WTC11 (cell line): Measurements from ENCODE around the gene RANGAP1. TPM values are rescaled to one million over a fixed set of nuclear protein-coding genes. Genes with fewer than 3 reads are reported as not detected.
A peak's percentile ranks its signal among the peaks of the same experiment; 100 is the strongest.

Source experiments
- ATAC-seq: fragments of 200-7000 bp; cut with Tn5 transposase; 2 replicates; pipeline ENCODE4 v1.10.0; 2021; ENCODE audit warnings: mild to moderate bottlenecking, moderate library complexity
- CTCF ChIA-PET: fragments of 300-600 bp; sonication (Branson Sonifier 250); formaldehyde crosslinking; loops from one replicate; lab custom pipeline; 2021; ENCODE audit warnings: antibody characterized with exemption; lab: Charles Lee
- POLR2A ChIA-PET: fragments of 350-600 bp; sonication (Branson Sonifier 250); formaldehyde crosslinking; loops from one replicate; lab custom pipeline; 2021; ENCODE audit warnings: antibody characterized with exemption; lab: Charles Lee
- DNase-seq: peaks from one replicate; pipeline ENCODE4 v3.0.0; 2021; ENCODE audit warnings: low spot score
- H3K27ac Mint-ChIP-seq: 2 replicates; pipeline ENCODE4 v1.8.0; 2021; ENCODE audit warnings: mixed read lengths
- H3K27me3 Mint-ChIP-seq: 2 replicates; pipeline ENCODE4 v1.8.0; 2021; ENCODE audit warnings: low read depth, mild to moderate bottlenecking, moderate library complexity, mixed read lengths
- H3K36me3 Mint-ChIP-seq: 2 replicates; pipeline ENCODE4 v1.8.0; 2021; ENCODE audit warnings: mixed read lengths
- H3K4me1 Mint-ChIP-seq: 2 replicates; pipeline ENCODE4 v1.8.0; 2022; ENCODE audit warnings: mixed read lengths
- H3K4me3 Mint-ChIP-seq: 2 replicates; pipeline ENCODE4 v1.8.0; 2021; ENCODE audit warnings: mild to moderate bottlenecking, moderate library complexity, mixed read lengths
- H3K9me3 Mint-ChIP-seq: 2 replicates; pipeline ENCODE4 v1.8.0; 2021; ENCODE audit warnings: mixed read lengths
- ESRRA ChIP-seq: sonication (generic); formaldehyde crosslinking; IDR thresholded peaks from 2 replicates; pipeline ENCODE4 v1.8.1; 2022; ENCODE audit warnings: mild to moderate bottlenecking, missing genetic modification reagents, borderline replicate concordance
- FOXJ3 ChIP-seq: sonication (generic); formaldehyde crosslinking; IDR thresholded peaks from 2 replicates; pipeline ENCODE4 v1.9.0; 2021; ENCODE audit warnings: missing genetic modification reagents, mild to moderate bottlenecking, borderline replicate concordance
- FOXK1 ChIP-seq: sonication (generic); formaldehyde crosslinking; IDR thresholded peaks from 2 replicates; pipeline ENCODE4 v1.8.0; 2022; ENCODE audit warnings: mild to moderate bottlenecking, moderate library complexity, missing genetic modification reagents
- GABPB1 ChIP-seq: sonication (generic); formaldehyde crosslinking; IDR thresholded peaks from 2 replicates; pipeline ENCODE4 v1.8.1; 2023; ENCODE audit warnings: mild to moderate bottlenecking, missing genetic modification reagents
- JAZF1 ChIP-seq: fragments of 250-450 bp; sonication (Bioruptor Pico); IDR thresholded peaks from 2 replicates; pipeline ENCODE4 v1.9.0; 2021; ENCODE audit warnings: moderate library complexity, mild to moderate bottlenecking, inconsistent platforms
- MYBL2 ChIP-seq: sonication (generic); formaldehyde crosslinking; IDR thresholded peaks from 2 replicates; pipeline ENCODE4 v1.8.1; 2023; ENCODE audit warnings: mild to moderate bottlenecking, moderate library complexity, missing genetic modification reagents
- NFATC4 ChIP-seq: fragments of 250-450 bp; sonication (Bioruptor Pico); IDR thresholded peaks from 2 replicates; pipeline ENCODE4 v1.9.0; 2021; ENCODE audit warnings: mild to moderate bottlenecking
- NR3C1 ChIP-seq: sonication (generic); formaldehyde crosslinking; conservative IDR thresholded peaks from 2 replicates; pipeline ENCODE4 v1.8.1; 2023; ENCODE audit warnings: low read depth, mild to moderate bottlenecking, missing genetic modification reagents
- PRDM15 ChIP-seq: sonication (generic); formaldehyde crosslinking; IDR thresholded peaks from 2 replicates; pipeline ENCODE4 v1.8.0; 2022; ENCODE audit warnings: missing genetic modification reagents
- SP1 ChIP-seq: sonication (generic); formaldehyde crosslinking; conservative IDR thresholded peaks from 2 replicates; pipeline ENCODE4 v1.8.1; 2022; ENCODE audit warnings: missing genetic modification reagents
- TEAD4 ChIP-seq: sonication (generic); formaldehyde crosslinking; IDR thresholded peaks from 2 replicates; pipeline ENCODE4 v1.8.0; 2022; ENCODE audit warnings: mild to moderate bottlenecking, missing genetic modification reagents
- USF1 ChIP-seq: sonication (generic); formaldehyde crosslinking; IDR thresholded peaks from 2 replicates; pipeline ENCODE4 v1.8.0; 2022; ENCODE audit warnings: mild to moderate bottlenecking, missing genetic modification reagents
- ZBTB21 ChIP-seq: sonication (generic); formaldehyde crosslinking; IDR thresholded peaks from 2 replicates; pipeline ENCODE4 v1.8.1; 2023; ENCODE audit warnings: mild to moderate bottlenecking, missing genetic modification reagents, borderline replicate concordance
- ZNF317 ChIP-seq: sonication (generic); formaldehyde crosslinking; IDR thresholded peaks from 2 replicates; pipeline ENCODE4 v1.8.1; 2023; ENCODE audit warnings: low read depth, mild to moderate bottlenecking, moderate library complexity, missing genetic modification reagents, borderline replicate concordance
- ZNF671 ChIP-seq: fragments of 250-450 bp; sonication (Bioruptor Pico); IDR thresholded peaks from 2 replicates; pipeline ENCODE4 v1.8.0; 2021; ENCODE audit warnings: mild to moderate bottlenecking
- total RNA-seq: library from RNA; stranded (reverse); gene quantifications from 3 replicates; pipeline ENCODE4 v1.2.3, GENCODE V29; 2021
- TF ChIP-seq, protein P1 (sequence below): sonication (generic); formaldehyde crosslinking; IDR thresholded peaks from 2 replicates; pipeline ENCODE4 v1.8.0; 2023; ENCODE audit warnings: missing genetic modification reagents, mild to moderate bottlenecking, borderline replicate concordance
- TF ChIP-seq, protein P2 (sequence below): sonication (generic); formaldehyde crosslinking; IDR thresholded peaks from 2 replicates; pipeline ENCODE4 v1.8.0; 2022; ENCODE audit warnings: mild to moderate bottlenecking, missing genetic modification reagents

The RANGAP1 gene
- total RNA-seq, 1 experiment from 2014 or later, result 160 TPM

DNA sequence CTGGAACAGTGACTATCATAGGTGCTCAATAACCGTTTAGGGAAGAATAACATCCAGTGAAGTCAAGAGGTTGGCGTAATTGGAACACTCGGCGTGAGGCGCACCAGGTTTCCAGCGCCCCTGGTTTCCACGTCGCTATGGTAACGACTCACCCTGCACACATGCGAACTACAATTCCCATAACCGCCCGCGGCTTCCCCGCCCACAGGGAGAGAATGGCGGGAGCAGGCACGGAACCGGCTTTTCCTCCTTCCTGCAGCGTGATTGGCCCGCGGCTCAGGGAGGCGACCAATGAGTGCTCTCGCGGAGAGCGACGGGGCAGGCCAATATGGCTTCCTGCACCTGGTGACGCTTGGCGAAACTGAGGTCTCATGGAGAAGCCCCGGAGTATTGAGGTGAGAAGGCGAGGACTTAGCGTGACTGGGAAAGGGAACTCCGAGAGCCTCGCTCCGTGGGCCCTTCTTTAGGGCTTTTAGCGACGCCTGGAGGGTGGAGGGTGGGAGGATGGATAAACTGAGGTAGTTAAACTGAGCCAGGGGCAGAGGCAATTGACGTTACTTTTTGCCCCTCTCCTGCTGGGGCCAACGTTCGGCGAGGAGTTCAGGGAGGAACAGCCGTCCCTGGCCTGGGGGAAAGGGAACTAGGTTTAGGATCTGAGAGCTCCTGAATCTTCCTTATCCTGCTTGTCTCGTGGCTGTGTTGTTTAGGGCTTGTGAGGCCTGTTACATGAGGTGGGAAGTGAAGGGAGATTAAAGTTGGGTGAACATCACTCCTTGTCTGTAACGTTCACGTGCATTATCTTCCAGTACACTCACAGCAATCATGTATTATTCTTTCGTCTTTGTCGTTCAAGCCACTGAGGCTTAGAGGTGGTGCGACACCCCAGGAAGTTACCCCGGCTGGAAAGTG is 80.7 kb downstream of the RANGAP1 start, which contains the start of gene L3MBTL2 (continued):
- TF ChIP-seq, protein P1, sequence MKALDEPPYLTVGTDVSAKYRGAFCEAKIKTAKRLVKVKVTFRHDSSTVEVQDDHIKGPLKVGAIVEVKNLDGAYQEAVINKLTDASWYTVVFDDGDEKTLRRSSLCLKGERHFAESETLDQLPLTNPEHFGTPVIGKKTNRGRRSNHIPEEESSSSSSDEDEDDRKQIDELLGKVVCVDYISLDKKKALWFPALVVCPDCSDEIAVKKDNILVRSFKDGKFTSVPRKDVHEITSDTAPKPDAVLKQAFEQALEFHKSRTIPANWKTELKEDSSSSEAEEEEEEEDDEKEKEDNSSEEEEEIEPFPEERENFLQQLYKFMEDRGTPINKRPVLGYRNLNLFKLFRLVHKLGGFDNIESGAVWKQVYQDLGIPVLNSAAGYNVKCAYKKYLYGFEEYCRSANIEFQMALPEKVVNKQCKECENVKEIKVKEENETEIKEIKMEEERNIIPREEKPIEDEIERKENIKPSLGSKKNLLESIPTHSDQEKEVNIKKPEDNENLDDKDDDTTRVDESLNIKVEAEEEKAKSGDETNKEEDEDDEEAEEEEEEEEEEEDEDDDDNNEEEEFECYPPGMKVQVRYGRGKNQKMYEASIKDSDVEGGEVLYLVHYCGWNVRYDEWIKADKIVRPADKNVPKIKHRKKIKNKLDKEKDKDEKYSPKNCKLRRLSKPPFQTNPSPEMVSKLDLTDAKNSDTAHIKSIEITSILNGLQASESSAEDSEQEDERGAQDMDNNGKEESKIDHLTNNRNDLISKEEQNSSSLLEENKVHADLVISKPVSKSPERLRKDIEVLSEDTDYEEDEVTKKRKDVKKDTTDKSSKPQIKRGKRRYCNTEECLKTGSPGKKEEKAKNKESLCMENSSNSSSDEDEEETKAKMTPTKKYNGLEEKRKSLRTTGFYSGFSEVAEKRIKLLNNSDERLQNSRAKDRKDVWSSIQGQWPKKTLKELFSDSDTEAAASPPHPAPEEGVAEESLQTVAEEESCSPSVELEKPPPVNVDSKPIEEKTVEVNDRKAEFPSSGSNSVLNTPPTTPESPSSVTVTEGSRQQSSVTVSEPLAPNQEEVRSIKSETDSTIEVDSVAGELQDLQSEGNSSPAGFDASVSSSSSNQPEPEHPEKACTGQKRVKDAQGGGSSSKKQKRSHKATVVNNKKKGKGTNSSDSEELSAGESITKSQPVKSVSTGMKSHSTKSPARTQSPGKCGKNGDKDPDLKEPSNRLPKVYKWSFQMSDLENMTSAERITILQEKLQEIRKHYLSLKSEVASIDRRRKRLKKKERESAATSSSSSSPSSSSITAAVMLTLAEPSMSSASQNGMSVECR (CRISPR knock-in tag), result peak; percentile 90; the same call in 1 of the 2 replicates
- no peak for TF ChIP-seq GABPB1 (CRISPR knock-in tag)
- no peak for TF ChIP-seq JAZF1 (CRISPR knock-in tag)
- no peak for TF ChIP-seq MYBL2
- TF ChIP-seq FOXK1 (CRISPR knock-in tag), result peak; percentile 71; the same call in 1 of the 2 replicates
- peak; percentile 96 for TF ChIP-seq SP1 (CRISPR knock-in tag)
- TF ChIP-seq USF1 (CRISPR knock-in tag), result peak; percentile 71; the same call in 1 of the 2 replicates
- TF ChIP-seq PRDM15 (CRISPR knock-in tag), result no peak
- TF ChIP-seq, protein P2, sequence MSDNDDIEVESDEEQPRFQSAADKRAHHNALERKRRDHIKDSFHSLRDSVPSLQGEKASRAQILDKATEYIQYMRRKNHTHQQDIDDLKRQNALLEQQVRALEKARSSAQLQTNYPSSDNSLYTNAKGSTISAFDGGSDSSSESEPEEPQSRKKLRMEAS (CRISPR knock-in tag), result peak; percentile 79

- no peak overlapping the region for H3K4me3 Mint-ChIP-seq
- peak overlapping the region; percentile 83; the same call in 1 of the 2 replicates for H3K27ac Mint-ChIP-seq
- ChIA-PET CTCF (no interaction called here), POLR2A (no interaction called here)
- H3K9me3 Mint-ChIP-seq, result no peaks in the 10 kb centered on the region
- H3K4me1 Mint-ChIP-seq, result peaks cover 14% of the 10 kb centered on the region
- ATAC-seq (no peak), DNase-seq (no peak)
- TF ChIP-seq TEAD4 (CRISPR knock-in tag) (no peak), ESRRA (no peak), NFATC4 (no peak), ZNF671 (no peak), FOXJ3 (CRISPR knock-in tag) (no peak), ZBTB21 (CRISPR knock-in tag) (no peak), ZNF317 (CRISPR knock-in tag) (no peak), JAZF1 (CRISPR knock-in tag) (no peak), NR3C1 (CRISPR knock-in tag) (no peak)
- peaks cover 33% of the 10 kb centered on the region for H3K27me3 Mint-ChIP-seq
- no peaks in the 10 kb centered on the region; the same call in 1 of the 2 replicates for H3K36me3 Mint-ChIP-seq
Observed at GRCh38 chr22:41204066-41204465, 81.9 kb downstream of the RANGAP1 start.
